Activated CD8-positive, alpha-beta memory T cell treated with anti-CD3 and anti-CD28 coated beads for 36 hours (primary cell): ENCODE measurements around the gene GFM2. TPM values are rescaled to one million over a fixed set of nuclear protein-coding genes. Genes with fewer than 3 reads are reported as not detected.
"Not testable (repeated sequence)": the region's sequence is repeated elsewhere in the genome, so short reads cannot be mapped to it uniquely, and the experiment has no call there.

ENCODE experiments used
- CTCF ChIA-PET: fragments of 350-600 bp; sonication (Branson Sonifier 250); formaldehyde crosslinking; loops from one replicate; lab custom pipeline; 2021; ENCODE audit warnings: antibody characterized with exemption; lab: Charles Lee
- POLR2A ChIA-PET: fragments of 350-600 bp; sonication (Branson Sonifier 250); formaldehyde crosslinking; loops from one replicate; lab custom pipeline; 2021; ENCODE audit warnings: antibody characterized with exemption; lab: Charles Lee
- total RNA-seq, 2 experiments: library from RNA; stranded (reverse); gene quantifications; one replicate each; pipeline ENCODE4 v1.2.3, GENCODE V29; 2021

The GFM2 gene
- 10 to 100 TPM; 31.7 to 37.0 TPM for total RNA-seq

- CTCF ChIA-PET = interaction anchor here (1.2 to 1.3 kb wide), 3 partner anchors 20 to 286 kb away, joined by 3 to 5 read pairs (median 3); partner anchors contain the start of genes FAM169A and GCNT4
- POLR2A ChIA-PET = no interaction called here
These were observed at the start of gene GFM2, which contains the start of gene NSA2 for GRCh38 chr5:74766849-74767578. TSS of gene GFM2 (minus strand) at chr5:74767117. CDS start at chr5:74763742, 3,375 bp downstream. TSS of gene NSA2 (plus strand) at chr5:74767249. CDS start at chr5:74767361, 112 bp downstream.

GRCh38 chr5:74810915-74811314 lies 44.0 kb upstream of the GFM2 start:
- ChIA-PET POLR2A (no interaction called here), CTCF (no interaction called here)

DNA sequence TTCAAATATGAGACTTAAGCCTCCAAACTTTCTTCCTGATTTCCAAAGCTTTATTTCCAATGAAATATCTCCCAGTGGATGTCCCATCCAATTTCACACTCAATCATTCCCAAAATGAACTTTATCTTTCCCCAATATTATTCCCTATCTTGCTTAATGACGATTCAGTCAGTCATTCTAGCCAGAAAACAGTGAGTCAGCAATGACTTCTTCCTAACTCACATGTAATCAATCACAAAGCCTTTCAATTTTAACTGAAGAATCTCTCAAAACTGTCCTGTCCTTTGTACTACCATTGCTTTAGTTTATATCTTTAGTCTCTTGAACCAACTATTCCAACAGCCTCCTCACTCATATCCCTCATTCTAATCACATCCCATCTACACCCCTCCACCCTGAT lies 35.0 kb upstream of the GFM2 start:
- ChIA-PET POLR2A (no interaction called here), CTCF (no interaction called here)

DNA sequence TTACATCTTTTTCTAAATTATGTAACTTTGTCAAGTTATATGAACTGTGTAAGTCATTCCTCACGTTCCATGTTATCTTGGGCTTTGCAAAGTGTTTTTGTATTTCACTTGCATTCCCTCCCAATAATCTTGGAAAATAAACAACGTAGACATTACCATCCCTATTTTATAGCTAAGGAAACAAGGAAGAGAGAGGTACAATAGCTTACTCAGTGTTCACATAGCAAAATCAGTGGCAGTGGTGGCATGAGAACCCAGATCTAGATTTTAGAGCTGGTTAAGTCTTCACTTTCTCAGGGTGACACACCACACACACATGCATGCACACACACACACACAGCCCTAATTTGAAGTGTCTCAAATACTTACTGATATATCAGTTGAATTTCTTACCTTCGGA lies 34.3 kb upstream of the GFM2 start:
- POLR2A ChIA-PET = no interaction called here
- CTCF ChIA-PET = no interaction called here

GRCh38 chr5:74798977-74799911 lies 32.3 kb upstream of the GFM2 start:
- CTCF ChIA-PET = no interaction called here
- POLR2A ChIA-PET = no interaction called here

GRCh38 chr5:74791669-74792068 lies 24.8 kb upstream of the GFM2 start:
- POLR2A ChIA-PET = not testable (repeated sequence)

DNA sequence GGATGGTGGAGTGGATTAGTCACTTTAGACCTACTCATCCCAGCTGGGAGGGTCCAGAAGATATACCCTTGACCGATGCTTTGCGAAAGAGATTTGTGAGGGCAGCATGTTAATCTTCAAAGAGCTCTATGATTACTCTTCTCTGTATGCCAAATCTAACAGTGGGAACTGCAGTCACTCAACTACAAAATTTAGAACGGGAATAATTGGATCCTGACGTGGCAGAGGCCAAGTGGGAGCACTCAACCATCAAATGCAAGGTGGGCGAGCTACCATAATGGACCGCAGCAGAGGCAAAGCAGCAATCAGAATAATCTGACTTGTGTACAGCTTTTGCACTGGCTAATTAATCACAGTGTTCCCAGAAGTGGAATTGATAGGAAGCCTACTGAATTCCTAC lies 20.5 kb upstream of the GFM2 start:
- ChIA-PET CTCF (no interaction called here), POLR2A (no interaction called here)

More at GRCh38 chr5:74791669-74792068, 24.8 kb upstream of the GFM2 start:
- CTCF ChIA-PET = not testable (repeated sequence)

GRCh38 chr5:74786851-74787250 lies 19.9 kb upstream of the GFM2 start:
- CTCF ChIA-PET = no interaction called here
- POLR2A ChIA-PET = no interaction called here

GRCh38 chr5:74778609-74779008 lies 11.7 kb upstream of the GFM2 start:
- POLR2A ChIA-PET = no interaction called here
- CTCF ChIA-PET = no interaction called here

DNA sequence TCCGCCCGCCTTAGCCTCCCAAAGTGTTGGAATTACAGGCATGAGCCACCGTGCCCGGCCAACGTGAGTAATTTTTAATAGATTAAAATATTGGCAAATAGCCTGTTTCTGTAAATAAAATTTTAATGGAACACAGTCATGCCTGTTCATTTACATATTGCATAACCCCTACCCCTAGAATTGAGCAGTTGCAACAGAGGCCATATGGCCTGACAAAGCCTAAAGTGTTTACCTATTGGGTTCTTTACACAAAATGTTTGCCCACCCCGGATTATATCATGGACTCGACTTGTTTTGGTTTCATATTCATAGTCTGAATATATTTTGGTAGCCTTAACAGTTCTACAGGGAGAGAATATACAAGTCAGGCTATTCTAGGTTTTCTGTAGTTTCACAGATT lies 5.4 kb upstream of the GFM2 start:
- ChIA-PET POLR2A (interaction anchor here (0.6 kb wide), 1 partner anchor 147 kb away, joined by 4 read pairs; no protein-coding TSS in a partner anchor), CTCF (interaction anchor here (0.6 kb wide), 1 partner anchor 474 kb away, joined by 3 read pairs; no protein-coding TSS in a partner anchor)

DNA sequence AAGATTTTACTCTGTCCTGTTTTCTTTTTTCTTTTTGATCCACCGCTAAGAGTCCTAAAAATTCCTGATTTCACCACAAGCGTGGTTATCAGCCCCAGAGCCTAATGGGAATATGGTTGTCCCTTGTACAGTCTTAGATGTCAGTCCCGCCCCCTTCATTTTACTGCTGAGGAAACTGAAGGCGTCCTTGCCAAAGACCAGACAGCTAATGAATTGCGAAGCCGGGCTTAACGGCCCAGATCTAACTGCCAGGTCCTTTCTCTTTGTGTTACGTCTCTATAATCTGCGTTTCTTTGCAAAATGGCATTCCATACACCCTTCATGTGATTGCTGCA lies 629 bp upstream of the GFM2 start:
- ChIA-PET CTCF (interaction anchor here (1.3 kb wide), 1 partner anchor 285 kb away, joined by 3 read pairs; the partner anchor contains the start of gene GCNT4), POLR2A (no interaction called here)

DNA sequence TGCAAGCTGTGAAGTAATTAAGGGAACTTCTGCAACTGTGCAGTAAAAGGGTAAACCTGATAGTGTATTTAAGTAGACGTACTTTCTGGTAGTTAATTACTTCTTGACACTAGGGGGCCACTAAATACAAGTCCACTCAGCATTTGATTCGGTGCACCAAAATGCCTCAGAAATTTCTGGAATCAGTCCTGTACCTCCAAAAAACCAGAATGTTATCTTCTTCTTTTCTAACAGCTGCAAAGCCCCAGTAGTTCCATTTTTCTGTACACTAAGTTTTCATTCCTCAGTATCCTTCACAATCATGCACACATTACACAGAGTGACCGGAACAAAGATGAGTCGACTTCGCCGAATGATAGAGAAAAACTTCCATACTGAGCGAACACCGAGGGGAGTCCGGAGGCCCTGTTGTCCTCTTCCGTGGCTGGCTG lies 484 bp downstream of the GFM2 start:
- CTCF ChIA-PET = interaction anchor here (1.2 to 1.3 kb wide), 3 partner anchors 19 to 286 kb away, joined by 3 to 5 read pairs (median 3); partner anchors contain the start of genes FAM169A and GCNT4
- POLR2A ChIA-PET = no interaction called here

- CTCF ChIA-PET = interaction anchor here (1.2 to 1.3 kb wide), 2 partner anchors 19 to 100 kb away, joined by 3 to 5 read pairs; partner anchors contain the start of gene FAM169A
- POLR2A ChIA-PET = no interaction called here
These were observed 988 bp downstream of the GFM2 start for GRCh38 chr5:74765929-74766328.

- ChIA-PET POLR2A (no interaction called here), CTCF (no interaction called here)
These were observed 1.7 kb downstream of the GFM2 start for GRCh38 chr5:74765201-74765600.

DNA sequence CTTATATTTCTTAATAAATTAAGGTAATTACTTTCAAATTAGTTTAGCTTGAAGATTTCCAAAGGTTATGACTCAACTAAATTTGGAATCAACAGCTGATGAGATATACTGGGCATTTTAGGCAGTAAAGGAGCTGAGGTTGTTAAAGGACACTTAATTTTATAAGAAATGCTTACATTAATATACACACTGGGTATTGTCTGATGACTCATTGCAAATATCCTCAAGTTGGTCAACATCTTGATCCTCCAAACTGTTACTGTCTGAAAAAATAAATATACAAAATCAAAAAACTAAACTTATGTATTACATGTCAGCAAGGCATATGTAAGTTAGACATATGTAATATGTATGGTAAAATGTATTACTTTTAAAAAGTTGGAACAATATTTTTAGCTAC lies 3.4 kb downstream of the GFM2 start:
- ChIA-PET POLR2A (no interaction called here), CTCF (interaction anchor here (0.8 to 1.0 kb wide), 2 partner anchors 41 to 473 kb away, joined by 3 read pairs; partner anchors contain the start of gene ANKRD31)

DNA sequence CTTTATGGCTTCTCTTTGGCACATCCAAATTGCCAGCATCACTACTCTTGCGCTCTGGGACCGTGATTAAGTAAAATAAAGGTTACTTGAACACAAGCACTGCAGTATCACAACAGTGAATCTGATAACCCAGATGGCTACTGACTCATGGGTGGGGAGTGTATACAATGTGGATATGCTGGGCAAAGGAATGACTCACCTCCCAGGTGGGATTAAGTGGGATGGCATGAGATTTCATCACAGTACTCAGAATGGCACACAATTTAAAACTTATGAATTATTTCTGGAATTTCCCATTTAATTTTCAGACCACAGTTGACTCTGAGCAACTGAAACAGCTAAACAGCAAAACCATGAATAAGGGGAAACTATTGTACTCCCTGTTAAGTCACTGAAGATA lies 4.3 kb downstream of the GFM2 start:
- ChIA-PET CTCF (interaction anchor here (1.0 kb wide), 1 partner anchor 287 kb away, joined by 3 read pairs; no protein-coding TSS in a partner anchor), POLR2A (no interaction called here)

- ChIA-PET POLR2A (interaction anchor here (0.7 kb wide), 1 partner anchor 158 kb away, joined by 3 read pairs; no protein-coding TSS in a partner anchor), CTCF (interaction anchor here (0.9 kb wide), 1 partner anchor 112 kb away, joined by 3 read pairs; no protein-coding TSS in a partner anchor)
These were observed 5.7 kb downstream of the GFM2 start for GRCh38 chr5:74761241-74761640.

DNA sequence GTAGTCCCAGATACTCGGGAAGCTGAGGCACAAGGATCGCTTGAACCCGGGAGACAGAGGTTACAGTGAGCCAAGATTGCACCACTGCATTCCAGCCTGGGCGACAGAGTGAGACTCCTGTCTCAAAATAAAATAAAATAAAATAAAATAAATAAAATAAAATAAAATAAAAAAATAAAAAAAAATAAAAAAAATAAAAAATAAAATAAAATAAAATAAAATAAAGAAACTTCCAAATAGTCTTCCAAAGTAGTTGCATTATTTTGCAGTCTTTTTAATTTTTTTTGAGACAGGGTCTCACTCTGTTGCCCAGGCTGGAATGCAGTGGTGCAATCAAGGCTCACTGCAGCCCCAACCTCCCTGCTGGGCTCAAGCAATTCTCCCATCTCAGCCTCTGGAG lies 18.2 kb downstream of the GFM2 start:
- CTCF ChIA-PET, POLR2A ChIA-PET: not testable (repeated sequence)

GRCh38 chr5:74738406-74738805 lies 28.5 kb downstream of the GFM2 start:
- CTCF ChIA-PET = no interaction called here
- POLR2A ChIA-PET = no interaction called here

DNA sequence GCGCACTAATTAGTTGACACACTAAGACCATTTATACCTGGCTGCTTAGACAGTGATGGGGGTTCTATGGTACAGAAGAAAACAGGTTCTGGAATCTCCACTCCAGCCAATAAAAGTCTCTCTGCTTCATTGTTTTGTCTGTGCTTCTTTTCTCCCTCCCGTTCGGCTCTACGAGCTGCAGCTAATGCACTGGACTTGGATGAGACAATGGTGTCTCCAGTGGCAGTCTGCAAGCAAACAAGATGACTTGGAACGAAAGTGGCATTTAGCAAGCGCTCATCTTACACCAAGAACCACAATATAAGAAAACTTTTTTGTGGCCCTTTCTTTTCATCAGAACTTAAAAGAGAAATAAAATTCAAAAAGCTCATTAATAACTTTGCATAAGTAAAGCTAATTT lies 30.2 kb downstream of the GFM2 start:
- POLR2A ChIA-PET = no interaction called here
- CTCF ChIA-PET = no interaction called here
